Stimulated activated CD4-positive, alpha-beta T cell treated with anti-CD3 and anti-CD28 coated beads, Interleukin-4, amount 100 ng/mL, for 24 hours (primary cell): ENCODE data around the gene PDIA2.
A peak's percentile ranks its signal among the peaks of the same experiment; 100 is the strongest.
"Not testable (repeated sequence)": the region's sequence is repeated elsewhere in the genome, so short reads cannot be mapped to it uniquely, and the experiment has no call there.

Experiments used
- DNase-seq: peaks from one replicate; pipeline ENCODE4 v3.0.0-alpha.2; 2020

PDIA2 gene

GRCh38 chr16:283033-283805 is at the start of gene PDIA2:
PDIA2 (plus strand) TSS chr16:283164; CDS start chr16:283170, 6 bp downstream.
- DNase-seq, result no peak

GRCh38 chr16:234468-235305 is 48.3 kb upstream of the PDIA2 start, which contains the start of gene FAM234A:
FAM234A (plus strand) TSS chr16:234821; CDS start chr16:254414, 19,593 bp downstream.
- peak; percentile 95 for DNase-seq

GRCh38 chr16:239948-240277 is 43.1 kb upstream of the PDIA2 start:
- DNase-seq, result no peak

- no peak for DNase-seq
Observed at GRCh38 chr16:240559-240958, 42.4 kb upstream of the PDIA2 start.

- no peak for DNase-seq
Observed at GRCh38 chr16:242281-242680, 40.7 kb upstream of the PDIA2 start.

GRCh38 chr16:243348-243747 is 39.6 kb upstream of the PDIA2 start:
- no peak for DNase-seq

GRCh38 chr16:245105-245504 is 37.9 kb upstream of the PDIA2 start:
- no peak for DNase-seq

GRCh38 chr16:247027-247426 is 35.9 kb upstream of the PDIA2 start:
- DNase-seq, result no peak

- no peak for DNase-seq
Observed at GRCh38 chr16:249431-249830, 33.5 kb upstream of the PDIA2 start.

- peak; percentile 28 for DNase-seq
Observed at GRCh38 chr16:252366-253337, 30.3 kb upstream of the PDIA2 start.

- DNase-seq, result no peak
Observed at GRCh38 chr16:253833-254232, 29.1 kb upstream of the PDIA2 start.

- no peak for DNase-seq
Observed at GRCh38 chr16:254461-254860, 28.5 kb upstream of the PDIA2 start.

- no peak for DNase-seq
Observed at GRCh38 chr16:255183-255582, 27.8 kb upstream of the PDIA2 start.

GRCh38 chr16:258091-258490 is 24.9 kb upstream of the PDIA2 start:
- DNase-seq, result not testable (repeated sequence)

- DNase-seq, result no peak
Observed at GRCh38 chr16:259226-259625, 23.7 kb upstream of the PDIA2 start.

- no peak for DNase-seq
Observed at GRCh38 chr16:259814-260253, 23.1 kb upstream of the PDIA2 start.

GRCh38 chr16:260326-260725 is 22.6 kb upstream of the PDIA2 start:
- no peak for DNase-seq

- DNase-seq, result no peak
Observed at GRCh38 chr16:261031-261691, 21.8 kb upstream of the PDIA2 start.

- no peak for DNase-seq
Observed at GRCh38 chr16:262121-262745, 20.7 kb upstream of the PDIA2 start.

GRCh38 chr16:263182-263774 is 19.7 kb upstream of the PDIA2 start:
- no peak for DNase-seq

- no peak for DNase-seq
Observed at GRCh38 chr16:263944-264343, 19.0 kb upstream of the PDIA2 start.
